ENCODE results near the gene SYCP1. TPM values are rescaled to one million over a fixed set of nuclear protein-coding genes. Genes with fewer than 3 reads are reported as not detected.
"Not testable (repeated sequence)": the region's sequence is repeated elsewhere in the genome, so short reads cannot be mapped to it uniquely, and the experiment has no call there.

Gene SYCP1
- not detected in 2 replicates for total RNA-seq

GRCh38 chr1:114854693-114855320 lies at the start of gene SYCP1:
TSS of gene SYCP1 (plus strand) at chr1:114854863. CDS start at chr1:114855465, 602 bp downstream.
- Mint-ChIP-seq H3K4me1 (peaks cover 6% of the 10 kb centered on the region), H3K27ac (no peak within 1 kb of the TSS), H3K4me3 (peak within 1 kb of the TSS; percentile 69), H3K27me3 (peaks cover 28% of the 10 kb centered on the region), H3K36me3 (ENCODE audit: low read depth) (no peaks in the 10 kb centered on the region), H3K9me3 (no peaks in the 10 kb centered on the region)
- DNase-seq = no peak
- intact Hi-C loops (cut with micrococcal nuclease) = no loop called here

GRCh38 chr1:114819869-114820268 lies 34.8 kb upstream of the SYCP1 start:
- Mint-ChIP-seq H3K4me1 (no peaks in the 10 kb centered on the region), H3K9me3 (peaks cover 12% of the 10 kb centered on the region), H3K4me3 (no peak overlapping the region), H3K27me3 (peaks cover 7% of the 10 kb centered on the region), H3K36me3 (ENCODE audit: low read depth) (no peaks in the 10 kb centered on the region), H3K27ac (no peak overlapping the region)
- intact Hi-C loops (cut with micrococcal nuclease) = no loop called here
- DNase-seq = no peak

DNA sequence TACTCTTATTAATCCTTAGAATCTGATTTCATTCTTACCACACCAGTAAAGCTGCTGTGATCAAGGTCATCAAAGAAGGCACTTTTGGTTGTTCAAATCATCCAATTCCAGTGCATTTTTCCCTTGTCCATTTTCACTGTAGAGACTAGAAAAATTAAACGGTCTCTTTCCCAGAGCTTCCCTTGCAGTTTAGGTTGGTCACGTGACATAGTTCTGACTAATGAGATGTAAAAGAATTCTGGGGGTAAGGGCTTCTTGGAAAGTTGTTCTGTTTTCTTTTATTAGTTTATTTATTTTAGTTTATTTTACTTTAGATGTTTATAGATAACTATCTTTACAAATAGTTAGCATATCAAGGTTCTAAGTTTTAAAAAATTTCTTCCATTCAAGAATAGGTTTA lies 34.3 kb upstream of the SYCP1 start:
- intact Hi-C loops (cut with micrococcal nuclease) = no loop called here
- Mint-ChIP-seq H3K27ac (no peak overlapping the region), H3K9me3 (peaks cover 15% of the 10 kb centered on the region), H3K4me3 (no peak overlapping the region), H3K27me3 (peaks cover 7% of the 10 kb centered on the region), H3K4me1 (no peaks in the 10 kb centered on the region), H3K36me3 (ENCODE audit: low read depth) (no peaks in the 10 kb centered on the region)
- DNase-seq = no peak

DNA sequence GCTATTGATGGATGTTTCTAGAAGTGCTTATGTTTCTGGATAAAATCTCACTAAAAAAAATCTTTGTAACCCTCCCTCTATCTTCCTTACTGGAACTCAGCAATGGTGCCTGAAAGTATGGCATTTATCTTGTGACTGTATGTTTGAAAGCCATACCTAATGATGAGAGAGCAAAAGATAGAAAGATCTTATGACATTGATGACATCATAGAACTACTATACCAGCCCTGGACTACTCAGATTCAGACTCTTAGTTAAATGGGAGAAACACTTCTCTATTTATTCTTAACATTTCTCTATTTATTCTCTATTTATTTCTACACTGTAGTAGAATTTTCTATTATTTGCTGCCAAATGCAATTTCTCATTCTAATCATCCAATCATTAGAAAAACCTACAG lies 32.7 kb upstream of the SYCP1 start:
- H3K27me3 Mint-ChIP-seq = peaks cover 7% of the 10 kb centered on the region
- no peaks in the 10 kb centered on the region for H3K4me1 Mint-ChIP-seq
- no peak overlapping the region for H3K27ac Mint-ChIP-seq
- no peaks in the 10 kb centered on the region for H3K36me3 Mint-ChIP-seq (ENCODE audit: low read depth)
- DNase-seq = no peak
- H3K9me3 Mint-ChIP-seq = peaks cover 15% of the 10 kb centered on the region
- intact Hi-C loops (cut with micrococcal nuclease) = no loop called here
- no peak overlapping the region for H3K4me3 Mint-ChIP-seq

DNA sequence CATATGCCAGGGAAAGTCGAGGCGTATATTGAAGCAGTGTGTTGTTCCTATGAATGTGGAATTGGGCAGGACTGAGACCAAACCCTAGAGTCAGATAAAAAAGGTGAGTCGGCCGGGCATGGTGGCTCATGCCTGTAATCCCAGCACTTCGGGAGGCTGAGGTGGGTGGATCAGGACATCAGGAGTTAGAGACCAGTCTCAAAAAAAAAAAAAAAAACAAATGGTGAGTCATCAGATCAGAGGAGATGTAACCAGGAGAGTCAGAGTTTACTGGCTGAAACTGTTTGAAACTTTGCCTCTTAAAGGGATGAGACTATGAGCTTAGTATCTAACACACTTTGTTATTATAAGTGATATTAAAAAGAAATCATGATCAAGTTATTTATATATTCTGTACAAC lies 26.4 kb upstream of the SYCP1 start:
- DNase-seq = no peak
- H3K27ac Mint-ChIP-seq = no peak overlapping the region
- H3K4me3 Mint-ChIP-seq = no peak overlapping the region
- intact Hi-C loops (cut with micrococcal nuclease) = no loop called here
- no peaks in the 10 kb centered on the region for H3K27me3 Mint-ChIP-seq
- no peaks in the 10 kb centered on the region for H3K4me1 Mint-ChIP-seq
- H3K36me3 Mint-ChIP-seq (ENCODE audit: low read depth) = no peaks in the 10 kb centered on the region
- peaks cover 8% of the 10 kb centered on the region for H3K9me3 Mint-ChIP-seq

DNA sequence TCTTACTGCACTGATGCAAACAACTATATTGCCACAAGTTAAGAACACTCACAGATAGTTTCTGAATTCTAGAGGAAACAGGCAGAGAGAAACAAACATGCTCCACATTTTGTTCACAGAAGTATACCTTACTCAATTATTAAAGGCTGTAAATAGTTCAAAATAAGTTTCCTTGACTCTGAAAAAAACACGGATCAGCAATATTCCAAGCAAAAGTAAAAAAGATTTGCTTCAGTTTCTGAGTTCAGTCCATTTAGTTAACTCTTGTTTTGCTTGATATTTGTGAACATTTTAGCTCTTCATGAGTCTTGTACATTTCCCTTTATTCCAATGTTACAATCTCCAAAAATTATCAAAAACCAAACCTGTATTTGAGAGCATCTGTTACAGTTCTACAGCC lies 24.6 kb upstream of the SYCP1 start:
- H3K4me3 Mint-ChIP-seq; H3K27me3 Mint-ChIP-seq; H3K36me3 Mint-ChIP-seq (ENCODE audit: low read depth); H3K4me1 Mint-ChIP-seq; DNase-seq; H3K9me3 Mint-ChIP-seq; intact Hi-C loops (cut with micrococcal nuclease); H3K27ac Mint-ChIP-seq: not testable (repeated sequence)

DNA sequence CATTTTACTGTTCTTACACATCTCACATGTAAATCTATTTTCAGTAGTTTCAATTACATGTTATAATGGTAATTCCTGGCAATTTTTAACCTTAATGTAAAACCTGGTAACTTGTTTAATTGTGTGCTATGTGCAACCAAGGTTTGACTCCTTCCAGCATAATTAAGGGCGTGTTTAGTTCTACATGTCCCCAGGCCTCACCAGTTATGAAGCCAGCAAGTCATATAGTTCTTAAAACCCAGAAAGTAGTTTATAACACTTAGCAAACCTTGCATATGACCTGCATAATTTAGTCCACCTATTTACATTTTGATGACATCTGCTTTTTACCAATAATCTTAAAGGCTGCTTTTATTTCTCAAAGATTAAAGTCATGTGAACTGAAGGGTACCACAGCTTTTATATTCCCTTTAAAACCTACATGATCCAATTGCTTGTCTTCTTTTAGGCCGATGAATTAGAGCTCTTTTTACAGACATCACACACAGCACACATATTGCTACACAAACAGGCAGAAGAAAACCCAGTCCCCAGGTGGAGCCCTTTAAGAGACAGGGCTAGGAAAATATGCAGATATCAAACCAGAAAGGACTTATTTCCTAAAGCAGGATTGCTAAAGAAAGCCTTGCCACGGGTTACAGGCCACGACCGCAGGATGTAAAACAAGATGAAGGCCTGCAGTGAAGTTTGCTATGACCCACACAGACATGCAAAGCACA lies 23.2 kb upstream of the SYCP1 start:
- intact Hi-C loops (cut with micrococcal nuclease) = no loop called here
- H3K36me3 Mint-ChIP-seq (ENCODE audit: low read depth) = no peaks in the 10 kb centered on the region
- DNase-seq = no peak
- no peaks in the 10 kb centered on the region for H3K4me1 Mint-ChIP-seq
- H3K9me3 Mint-ChIP-seq = no peaks in the 10 kb centered on the region
- H3K4me3 Mint-ChIP-seq = no peak overlapping the region
- H3K27ac Mint-ChIP-seq = no peak overlapping the region
- no peaks in the 10 kb centered on the region for H3K27me3 Mint-ChIP-seq

- Mint-ChIP-seq H3K36me3 (ENCODE audit: low read depth) (no peaks in the 10 kb centered on the region), H3K27ac (no peak overlapping the region), H3K4me1 (no peaks in the 10 kb centered on the region), H3K9me3 (no peaks in the 10 kb centered on the region), H3K4me3 (no peak overlapping the region), H3K27me3 (peaks cover 3% of the 10 kb centered on the region)
- intact Hi-C loops (cut with micrococcal nuclease) = no loop called here
- DNase-seq = no peak
Observed at GRCh38 chr1:114832057-114832456, 22.6 kb upstream of the SYCP1 start.

- no peak overlapping the region for H3K27ac Mint-ChIP-seq
- H3K27me3 Mint-ChIP-seq = peaks cover 7% of the 10 kb centered on the region
- no peak overlapping the region for H3K4me3 Mint-ChIP-seq
- H3K4me1 Mint-ChIP-seq = no peaks in the 10 kb centered on the region
- no peaks in the 10 kb centered on the region for H3K9me3 Mint-ChIP-seq
- no peak for DNase-seq
- intact Hi-C loops (cut with micrococcal nuclease) = no loop called here
- no peaks in the 10 kb centered on the region for H3K36me3 Mint-ChIP-seq (ENCODE audit: low read depth)
Observed at GRCh38 chr1:114833421-114833820, 21.2 kb upstream of the SYCP1 start.

DNA sequence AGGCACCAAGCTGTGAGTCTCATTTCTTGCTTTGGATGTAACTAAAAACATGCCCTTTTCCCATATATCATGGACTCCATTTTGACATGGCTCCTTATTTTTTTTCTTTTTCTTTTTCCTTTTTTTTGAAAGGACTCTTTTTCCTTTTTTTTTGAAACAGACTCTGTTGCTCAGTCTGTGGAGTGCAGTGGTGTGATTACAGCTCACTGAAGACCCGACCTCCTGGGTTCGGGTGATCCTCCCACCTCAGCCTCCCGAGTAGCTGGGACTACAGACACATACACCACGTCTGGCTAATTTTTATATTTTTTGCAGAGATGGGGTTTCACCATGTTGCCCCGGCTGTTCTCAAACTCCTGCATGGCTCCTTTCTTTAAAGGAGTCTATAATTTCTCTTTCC lies 10.4 kb upstream of the SYCP1 start:
- Mint-ChIP-seq H3K9me3 (no peaks in the 10 kb centered on the region), H3K27me3 (peaks cover 26% of the 10 kb centered on the region), H3K4me3 (no peak overlapping the region), H3K27ac (no peak overlapping the region), H3K4me1 (no peaks in the 10 kb centered on the region), H3K36me3 (ENCODE audit: low read depth) (no peaks in the 10 kb centered on the region)
- intact Hi-C loops (cut with micrococcal nuclease) = no loop called here
- no peak for DNase-seq

DNA sequence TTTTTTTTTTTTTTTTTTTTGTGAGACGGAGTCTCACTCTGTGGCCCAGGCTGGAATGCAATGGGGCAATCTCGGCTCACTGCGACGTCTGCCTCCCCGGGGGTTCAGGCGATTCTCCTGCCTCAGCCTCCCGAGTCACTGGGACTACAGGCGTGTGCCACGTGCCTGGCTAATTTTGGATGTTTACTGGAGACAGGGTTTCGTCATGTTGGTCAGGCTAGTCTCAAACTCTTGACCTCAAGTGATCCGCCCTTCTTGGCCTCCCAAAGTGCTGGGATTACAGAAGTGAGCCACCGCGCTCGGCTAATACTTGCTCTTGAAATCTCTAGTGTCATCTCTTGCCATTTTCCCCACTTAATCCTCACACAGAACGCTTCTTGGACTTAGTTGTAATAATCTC lies 1.1 kb upstream of the SYCP1 start:
- intact Hi-C loops (cut with micrococcal nuclease) = no loop called here
- no peaks in the 10 kb centered on the region for H3K36me3 Mint-ChIP-seq (ENCODE audit: low read depth)
- no peak overlapping the region for H3K4me3 Mint-ChIP-seq
- no peak overlapping the region for H3K27ac Mint-ChIP-seq
- peaks cover 6% of the 10 kb centered on the region for H3K4me1 Mint-ChIP-seq
- H3K27me3 Mint-ChIP-seq = peaks cover 28% of the 10 kb centered on the region
- H3K9me3 Mint-ChIP-seq = no peaks in the 10 kb centered on the region
- DNase-seq = no peak

DNA sequence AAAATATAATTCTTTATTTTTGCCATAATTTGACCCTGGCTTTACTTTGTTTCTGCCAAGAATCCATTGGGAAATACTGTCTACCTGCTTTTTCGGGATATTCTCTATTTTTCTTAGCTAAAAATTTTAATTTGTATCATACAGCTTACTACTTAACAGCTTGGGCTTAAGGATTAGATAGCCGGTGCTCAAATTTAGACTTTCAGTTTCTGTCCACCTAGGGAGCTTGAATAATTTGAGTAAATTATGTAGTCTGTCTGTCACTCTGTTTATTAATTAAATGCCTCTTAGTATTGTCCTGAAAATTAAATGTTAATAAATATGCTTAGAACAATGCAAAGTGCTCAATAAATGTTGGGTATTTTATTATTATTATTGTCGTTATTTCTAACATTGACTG lies 6.7 kb downstream of the SYCP1 start:
- Mint-ChIP-seq H3K27ac (no peak overlapping the region), H3K27me3 (peaks cover 3% of the 10 kb centered on the region), H3K36me3 (ENCODE audit: low read depth) (no peaks in the 10 kb centered on the region), H3K9me3 (no peaks in the 10 kb centered on the region), H3K4me1 (no peaks in the 10 kb centered on the region), H3K4me3 (no peak overlapping the region)
- DNase-seq = no peak
- intact Hi-C loops (cut with micrococcal nuclease) = no loop called here

DNA sequence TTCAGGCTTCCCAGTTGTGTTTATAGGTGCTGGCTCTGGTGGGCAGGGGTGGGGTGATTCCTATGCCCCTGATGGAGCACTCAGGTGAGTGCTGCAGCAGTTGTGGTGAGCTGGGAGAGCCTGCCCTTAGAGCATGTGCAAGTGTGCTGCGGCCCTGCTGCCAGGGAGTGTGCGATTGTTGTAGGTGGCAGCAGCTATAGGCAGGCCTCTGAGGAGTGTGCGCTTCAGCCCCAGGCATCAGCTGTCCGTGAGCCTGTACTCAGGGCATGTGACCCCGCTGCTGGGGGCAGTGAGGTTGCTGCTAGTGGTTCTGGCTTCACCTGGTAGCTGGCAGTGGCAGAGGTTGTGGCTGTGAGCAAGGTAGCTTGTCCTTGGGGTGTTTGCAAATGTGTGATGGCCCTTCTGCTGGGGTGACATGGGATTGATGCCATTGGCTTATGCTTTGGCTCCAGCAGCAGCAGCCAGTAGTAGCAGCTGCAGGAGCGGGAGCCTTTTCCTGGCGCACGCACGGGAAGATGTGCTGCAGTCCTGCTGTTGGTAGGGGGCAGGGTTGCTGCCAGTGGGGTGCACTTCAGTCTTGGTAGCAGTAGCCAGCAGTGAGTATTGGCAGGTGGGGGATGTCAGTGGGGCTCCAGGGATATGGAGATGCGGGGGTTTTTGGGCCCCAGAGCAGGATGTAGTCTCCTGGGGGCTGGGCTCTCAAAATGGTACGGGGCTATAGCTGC lies 37.7 kb downstream of the SYCP1 start:
- intact Hi-C loops (cut with micrococcal nuclease) = no loop called here
- H3K27me3 Mint-ChIP-seq = peaks cover 24% of the 10 kb centered on the region
- DNase-seq = no peak
- no peak overlapping the region for H3K27ac Mint-ChIP-seq
- H3K4me1 Mint-ChIP-seq = no peaks in the 10 kb centered on the region
- no peaks in the 10 kb centered on the region for H3K36me3 Mint-ChIP-seq (ENCODE audit: low read depth)
- H3K4me3 Mint-ChIP-seq = no peak overlapping the region
- no peaks in the 10 kb centered on the region for H3K9me3 Mint-ChIP-seq

GRCh38 chr1:114896795-114897194 lies 42.1 kb downstream of the SYCP1 start:
- Mint-ChIP-seq H3K4me1 (no peaks in the 10 kb centered on the region), H3K36me3 (ENCODE audit: low read depth) (no peaks in the 10 kb centered on the region), H3K27me3 (peaks cover 17% of the 10 kb centered on the region), H3K27ac (no peak overlapping the region), H3K9me3 (no peaks in the 10 kb centered on the region), H3K4me3 (no peak overlapping the region)
- intact Hi-C loops (cut with micrococcal nuclease) = no loop called here
- DNase-seq = no peak
